ENCODE results near the gene GSPT2.
"Not testable (repeated sequence)": the region's sequence is repeated elsewhere in the genome, so short reads cannot be mapped to it uniquely, and the experiment has no call there.

Gene GSPT2

GRCh38 chrX:51743179-51743957 lies at the start of gene GSPT2:
GSPT2 (plus strand) TSS chrX:51743442; CDS start chrX:51743627, 185 bp downstream.
- no peak within 1 kb of the TSS for H3K27ac ChIP-seq
- TF ChIP-seq, protein P1, sequence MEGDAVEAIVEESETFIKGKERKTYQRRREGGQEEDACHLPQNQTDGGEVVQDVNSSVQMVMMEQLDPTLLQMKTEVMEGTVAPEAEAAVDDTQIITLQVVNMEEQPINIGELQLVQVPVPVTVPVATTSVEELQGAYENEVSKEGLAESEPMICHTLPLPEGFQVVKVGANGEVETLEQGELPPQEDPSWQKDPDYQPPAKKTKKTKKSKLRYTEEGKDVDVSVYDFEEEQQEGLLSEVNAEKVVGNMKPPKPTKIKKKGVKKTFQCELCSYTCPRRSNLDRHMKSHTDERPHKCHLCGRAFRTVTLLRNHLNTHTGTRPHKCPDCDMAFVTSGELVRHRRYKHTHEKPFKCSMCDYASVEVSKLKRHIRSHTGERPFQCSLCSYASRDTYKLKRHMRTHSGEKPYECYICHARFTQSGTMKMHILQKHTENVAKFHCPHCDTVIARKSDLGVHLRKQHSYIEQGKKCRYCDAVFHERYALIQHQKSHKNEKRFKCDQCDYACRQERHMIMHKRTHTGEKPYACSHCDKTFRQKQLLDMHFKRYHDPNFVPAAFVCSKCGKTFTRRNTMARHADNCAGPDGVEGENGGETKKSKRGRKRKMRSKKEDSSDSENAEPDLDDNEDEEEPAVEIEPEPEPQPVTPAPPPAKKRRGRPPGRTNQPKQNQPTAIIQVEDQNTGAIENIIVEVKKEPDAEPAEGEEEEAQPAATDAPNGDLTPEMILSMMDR (conservative IDR thresholded peaks at IDR 0.05) = no peak

- H3K27ac ChIP-seq = no peak overlapping the region
- TF ChIP-seq, protein P1 (conservative IDR thresholded peaks at IDR 0.05) = no peak
Observed at GRCh38 chrX:51694254-51694653, 49.0 kb upstream of the GSPT2 start.

DNA sequence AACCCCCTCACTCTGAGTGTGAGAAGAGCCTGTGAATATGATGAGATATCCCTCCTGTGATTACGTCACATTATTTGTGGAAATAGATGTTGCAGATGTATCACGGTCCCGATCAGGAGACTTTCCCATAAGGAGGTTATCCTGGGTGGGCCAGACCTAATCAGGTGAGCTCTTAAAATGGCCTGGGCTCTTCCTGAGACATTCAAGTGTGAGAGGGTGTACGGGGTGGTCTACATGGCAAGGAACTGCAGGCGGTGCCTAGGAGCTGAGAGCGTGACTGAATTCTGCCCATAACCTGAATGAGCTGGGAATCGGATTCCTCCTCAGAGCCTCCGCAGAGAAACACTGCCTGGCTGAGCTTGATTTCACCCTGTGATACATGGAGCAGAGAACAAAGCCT lies 45.8 kb upstream of the GSPT2 start:
- TF ChIP-seq, protein P1 (conservative IDR thresholded peaks at IDR 0.05) = no peak
- no peak overlapping the region for H3K27ac ChIP-seq

- H3K27ac ChIP-seq = not testable (repeated sequence)
Observed at GRCh38 chrX:51710277-51711164, 32.7 kb upstream of the GSPT2 start, which contains the start of gene CENPVL1. CENPVL1 (plus strand) TSS chrX:51710512; CDS start chrX:51710512, 0 bp downstream.

DNA sequence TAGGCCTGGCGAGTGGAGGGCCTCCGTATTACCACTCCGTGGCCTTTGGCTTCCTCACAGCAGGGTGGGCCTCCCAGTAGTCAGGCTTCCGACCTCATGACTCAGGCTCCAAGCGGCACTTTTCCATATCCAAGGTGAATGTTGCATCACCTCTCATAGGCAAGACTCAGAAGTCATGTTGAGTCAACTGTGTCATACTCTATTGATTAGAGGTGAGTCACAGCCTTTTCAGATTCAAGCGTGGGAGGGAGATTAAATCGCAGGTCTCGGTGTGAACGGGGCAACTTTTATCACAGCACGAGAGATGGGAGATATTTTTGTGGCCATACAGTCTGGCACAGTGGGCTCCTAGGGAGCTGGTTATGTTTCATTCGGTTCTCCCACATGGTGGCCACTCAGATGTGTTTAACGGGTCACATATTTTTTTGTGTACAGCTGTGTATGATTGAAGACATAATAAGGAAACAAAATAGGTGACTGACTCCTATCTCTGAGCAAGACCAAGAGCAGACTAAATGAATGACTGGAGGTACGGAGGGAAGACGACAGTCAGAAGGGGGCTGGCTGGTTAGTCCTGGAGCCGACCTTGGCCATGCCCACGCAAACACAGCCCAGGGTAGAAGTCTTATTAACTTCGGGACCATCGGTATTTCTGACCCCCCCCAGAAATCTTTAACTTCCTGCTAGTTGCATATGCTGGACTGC lies 30.1 kb upstream of the GSPT2 start:
- not testable (repeated sequence) for H3K27ac ChIP-seq

DNA sequence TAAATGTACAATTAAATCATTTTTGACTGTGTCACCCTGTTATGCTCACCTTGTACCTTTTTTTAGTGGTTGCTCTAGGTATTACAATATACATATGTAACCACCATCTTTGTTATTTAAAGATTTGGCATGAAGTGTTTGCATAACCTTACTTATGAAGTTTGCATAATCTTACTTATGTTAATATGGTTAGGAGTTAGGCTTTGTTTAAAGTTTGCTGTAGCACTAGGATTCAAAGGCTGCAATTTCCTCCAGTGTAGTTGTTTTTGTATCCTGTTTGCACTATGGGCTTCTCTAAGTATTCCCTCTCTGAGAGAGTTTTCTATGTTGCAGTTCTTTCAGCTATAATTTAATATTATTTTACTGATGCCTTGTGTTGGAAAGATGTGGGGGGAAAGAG lies 15.0 kb upstream of the GSPT2 start:
- no peak overlapping the region for H3K27ac ChIP-seq
- TF ChIP-seq, protein P1 (conservative IDR thresholded peaks at IDR 0.05) = no peak

DNA sequence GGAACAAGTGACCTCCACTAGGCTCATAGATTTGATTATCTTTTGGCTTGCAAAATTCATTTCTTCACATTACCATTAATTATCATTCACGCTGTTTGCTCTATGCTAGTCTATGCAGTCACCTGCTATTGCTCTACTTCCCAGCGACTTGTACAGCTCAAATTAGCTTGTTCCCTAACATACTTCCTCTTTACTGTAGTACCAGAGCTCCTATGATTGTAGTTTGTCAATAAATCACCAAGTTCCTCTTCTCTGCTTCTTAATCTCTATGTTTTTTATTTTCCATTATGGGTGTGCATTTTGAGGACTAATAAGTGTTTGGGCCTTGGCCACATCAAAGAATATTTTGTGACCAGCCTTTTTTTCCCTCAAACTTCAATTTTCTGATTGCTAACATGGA lies 6.2 kb upstream of the GSPT2 start:
- TF ChIP-seq, protein P1 (conservative IDR thresholded peaks at IDR 0.05) = no peak
- no peak overlapping the region for H3K27ac ChIP-seq

DNA sequence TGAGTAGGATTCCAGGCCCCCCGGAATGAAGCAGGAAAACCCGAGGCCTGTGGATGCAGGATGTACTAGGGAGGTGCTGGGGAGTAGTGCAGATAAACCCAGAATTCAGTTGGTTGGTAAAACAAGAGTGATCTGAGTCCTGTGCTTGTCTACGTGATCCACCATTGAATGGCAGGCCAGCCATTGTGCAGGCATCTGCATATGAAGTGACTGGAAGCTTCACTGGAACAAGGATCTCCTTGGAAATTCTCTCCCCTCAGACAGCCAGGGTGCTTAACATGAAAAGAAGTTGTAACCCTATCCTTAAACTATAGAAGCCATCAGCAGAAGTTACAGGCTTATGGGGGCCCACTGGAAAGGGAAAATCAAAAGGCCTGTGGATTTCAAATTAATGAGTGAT lies 656 bp upstream of the GSPT2 start:
- no peak overlapping the region for H3K27ac ChIP-seq
- TF ChIP-seq, protein P1 (conservative IDR thresholded peaks at IDR 0.05) = no peak

All from VCaP (cell line).